HepG2 (cell line): ENCODE results near the gene ARVCF. TPM values are rescaled to one million over a fixed set of nuclear protein-coding genes. Genes with fewer than 3 reads are reported as not detected.

ENCODE experiments used
- ATAC-seq: fragments of 200-7000 bp; cut with Tn5 transposase; 3 replicates; pipeline ENCODE4 v1.9.1; 2020; ENCODE audit warnings: mild to moderate bottlenecking, moderate library complexity
- BruUV-seq: library from RNA; stranded (reverse); fragments of 400-500 nt; replicated peaks from 2 replicates; lab custom pipeline; 2021; lab: Mats Ljungman, UMichigan
- CTCF ChIA-PET: fragments of 300-600 bp; formaldehyde crosslinking; extraction: SDS; loops from one replicate; lab custom pipeline; 2021; ENCODE audit warnings: low total read pairs, inconsistent platforms, low intra/inter-chr PET ratio; lab: Yijun Ruan, JAX
- POLR2A ChIA-PET: fragments of 350-600 bp; sonication (Branson Sonifier 250); formaldehyde crosslinking; loops from one replicate; lab custom pipeline; 2020; ENCODE audit warnings: antibody characterized with exemption, inconsistent platforms; lab: Yijun Ruan, JAX
- DNase-seq: peaks from one replicate; pipeline ENCODE4 v3.0.0-alpha.2; 2015; ENCODE audit warnings: low spot score
- FAIRE-seq: peaks from 3 replicates; lab custom pipeline; 2011; peaks lifted over from hg19 to GRCh38; lab: Jason Lieb, UNC
- H2AFZ ChIP-seq: one replicate; pipeline ENCODE4 v1.6.1; 2011; ENCODE audit warnings: low read length, inconsistent platforms
- H3K27ac ChIP-seq: fragments of 300-600 bp; 3 replicates; pipeline ENCODE4 v1.8.0; 2011; ENCODE audit warnings: mixed run types, mild to moderate bottlenecking, mixed read lengths, low read length, inconsistent platforms; ENCODE audit not compliant: insufficient read depth; ENCODE audit errors: extremely low read length
- H3K27me3 ChIP-seq, 2 experiments: fragments of 200-600 bp in 1 of 2; 2 replicates in 1 of 2; 3 replicates in 1 of 2; pipeline versions ENCODE4 v1.6.0 to v1.8.0; 2011; ENCODE audit warnings: low read length in 2 of 2, mild to moderate bottlenecking in 2 of 2, moderate library complexity in 2 of 2, inconsistent platforms in 1 of 2; ENCODE audit not compliant: insufficient read depth in 2 of 2, control insufficient read depth in 1 of 2
- H3K36me3 ChIP-seq, 2 experiments: fragments of 200-600 bp in 1 of 2; replicated peaks in 1 of 2; 2 replicates in 1 of 2; 3 replicates in 1 of 2; pipeline versions ENCODE4 v1.5.1 to v1.8.0; 2011; ENCODE audit warnings: low read length in 2 of 2, inconsistent platforms in 1 of 2; ENCODE audit not compliant: insufficient read depth in 2 of 2, control insufficient read depth in 1 of 2
- H3K4me1 ChIP-seq: 2 replicates; pipeline ENCODE4 v1.5.1; 2012; ENCODE audit warnings: low read length, inconsistent platforms; ENCODE audit not compliant: insufficient read depth
- H3K4me2 ChIP-seq: 2 replicates; pipeline ENCODE4 v1.6.0; 2011; ENCODE audit warnings: low read depth, low read length, inconsistent platforms
- H3K4me3 ChIP-seq, 3 experiments: fragments of 200-600 bp in 1 of 3; sonication (generic), shearing (Covaris generic) in 1 of 3; replicated peaks in 1 of 3; 2 replicates each; pipeline ENCODE4 v1.5.1; 2011 to 2016; ENCODE audit warnings: low read length in 3 of 3, inconsistent platforms in 2 of 3, low read depth in 2 of 3, mild to moderate bottlenecking in 2 of 3, control low read depth in 1 of 3, mixed read lengths in 1 of 3; ENCODE audit not compliant: insufficient read depth in 1 of 3
- H3K79me2 ChIP-seq: one replicate; pipeline ENCODE4 v1.6.1; 2011; ENCODE audit warnings: low read length, inconsistent platforms; ENCODE audit not compliant: insufficient read depth
- H3K9ac ChIP-seq: 2 replicates; pipeline ENCODE4 v1.6.0; 2011; ENCODE audit warnings: mild to moderate bottlenecking, low read depth, low read length, inconsistent platforms; ENCODE audit not compliant: insufficient read depth
- H3K9me3 ChIP-seq: 2 replicates; pipeline ENCODE4 v1.5.1; 2012; ENCODE audit warnings: mild to moderate bottlenecking, low read length
- H4K20me1 ChIP-seq: 2 replicates; pipeline ENCODE4 v1.6.0; 2011; ENCODE audit warnings: inconsistent platforms, mild to moderate bottlenecking, low read length, moderate library complexity; ENCODE audit not compliant: insufficient read depth
- AGO2 ChIP-seq: fragments of 200-400 bp; formaldehyde crosslinking; optimal IDR thresholded peaks from 2 replicates; pipeline ENCODE3; 2017; ENCODE audit warnings: mild to moderate bottlenecking, low read depth, low read length, moderate library complexity
- FOXA1 ChIP-seq, 2 experiments: fragments of 450-650 bp in 1 of 2; sonication (generic) in 1 of 2; formaldehyde crosslinking in 1 of 2; IDR thresholded peaks; 2 replicates each; pipeline versions ENCODE4 v1.4.0 to v1.6.1; 2016 to 2020; ENCODE audit warnings: missing genetic modification reagents in 1 of 2
- HNRNPL ChIP-seq: fragments of 200-400 bp; formaldehyde crosslinking; IDR thresholded peaks from 2 replicates; pipeline ENCODE4 v1.6.1; 2017; ENCODE audit warnings: mild to moderate bottlenecking, low read depth, low read length
- HOXA7 ChIP-seq: sonication (generic); formaldehyde crosslinking; IDR thresholded peaks from 2 replicates; pipeline ENCODE4 v1.8.1; 2022; ENCODE audit warnings: mild to moderate bottlenecking, missing genetic modification reagents, moderate library complexity
- JUND ChIP-seq: sonication (generic); formaldehyde crosslinking; IDR thresholded peaks from 2 replicates; pipeline ENCODE4 v1.8.0; 2022; ENCODE audit warnings: mild to moderate bottlenecking, missing genetic modification reagents
- PLSCR1 ChIP-seq: sonication (generic); formaldehyde crosslinking; IDR thresholded peaks from 2 replicates; pipeline ENCODE4 v1.5.0; 2020; ENCODE audit warnings: missing genetic modification reagents, mild to moderate bottlenecking, borderline replicate concordance
- RBFOX2 ChIP-seq: fragments of 200-400 bp; formaldehyde crosslinking; IDR thresholded peaks from 2 replicates; pipeline ENCODE4 v1.6.1; 2017; ENCODE audit warnings: low read depth, mild to moderate bottlenecking, low read length
- SP1 ChIP-seq, 2 experiments: fragments of 450-650 bp in 1 of 2; sonication (generic) in 1 of 2; formaldehyde crosslinking in 1 of 2; IDR thresholded peaks; 2 replicates each; pipeline versions ENCODE4 v1.4.0 to v1.6.1; 2016 to 2020; ENCODE audit warnings: missing genetic modification reagents in 1 of 2
- TSC22D2 ChIP-seq: sonication (generic); formaldehyde crosslinking; IDR thresholded peaks from 2 replicates; pipeline ENCODE4 v1.5.1; 2020; ENCODE audit warnings: missing genetic modification reagents, mild to moderate bottlenecking, borderline replicate concordance
- ZNF761 ChIP-seq: sonication (generic); formaldehyde crosslinking; conservative IDR thresholded peaks from 2 replicates; pipeline ENCODE4 v1.4.0; 2020; ENCODE audit warnings: mild to moderate bottlenecking, missing genetic modification reagents
- ZNF772 ChIP-seq: sonication (generic); formaldehyde crosslinking; IDR thresholded peaks from 2 replicates; pipeline ENCODE4 v1.5.0; 2020; ENCODE audit warnings: mild to moderate bottlenecking, missing genetic modification reagents
- ZNF790 ChIP-seq: sonication (generic); formaldehyde crosslinking; IDR thresholded peaks from 2 replicates; pipeline ENCODE4 v1.8.0; 2022; ENCODE audit warnings: missing genetic modification reagents, mild to moderate bottlenecking, borderline replicate concordance
- ZSCAN29 ChIP-seq: sonication (generic); formaldehyde crosslinking; conservative IDR thresholded peaks from 2 replicates; pipeline ENCODE4 v1.4.0; 2020; ENCODE audit warnings: mild to moderate bottlenecking, missing genetic modification reagents
- WGBS: methylation state at CpG from one replicate; pipeline ENCODE4 v1.1.6; 2017; ENCODE audit warnings: low lambda C conversion rate; 5-methylcytosine and 5-hydroxymethylcytosine counted together
- in situ Hi-C: cut with HindIII; loops from 2 replicates; pipeline ENCODE4 v1.10.0; 2017; ENCODE audit warnings: low pct_unique_long_range_greater_than_20kb; ENCODE audit not compliant: extremely low pct_ligation_motif_present
- intact Hi-C: fragments of 100-400 bp; cut with micrococcal nuclease; formaldehyde crosslinking; loops from one replicate; pipeline ENCODE4 v1.10.0; 2022; ENCODE audit not compliant: unreplicated experiment
- polyA plus RNA-seq, 8 experiments: library from polyadenylated mRNA; depleted of rRNA in 3 of 8; stranded (reverse) in 7 of 8; unstranded in 1 of 8; fragments of >200 nt; fragmentation: Illumina TruSeq in 4 of 8; extraction: Trizol in 4 of 8; gene quantifications; 2 replicates each; pipeline versions ENCODE4 v1.2.1 to v1.2.3, GENCODE V29; 2011 to 2016; ENCODE audit warnings: low read depth in 4 of 8, missing spikeins in 1 of 8, mixed read lengths in 1 of 8; ENCODE audit not compliant: insufficient read depth in 1 of 8
- total RNA-seq, 5 experiments: library from RNA; depleted of rRNA; stranded (reverse); fragments of >200 nt; fragmentation: Illumina TruSeq; extraction: Trizol; gene quantifications; 2 replicates each; pipeline ENCODE4 v1.2.3, GENCODE V29; 2016; ENCODE audit warnings: low read depth in 1 of 5
- TF ChIP-seq, protein P1 (sequence below): sonication (generic); formaldehyde crosslinking; IDR thresholded peaks from 2 replicates; pipeline ENCODE4 v1.4.0; 2020; ENCODE audit warnings: mild to moderate bottlenecking, missing genetic modification reagents
- TF ChIP-seq, protein P2 (sequence below): sonication (generic); formaldehyde crosslinking; IDR thresholded peaks from 2 replicates; pipeline ENCODE4 v1.4.0; 2020; ENCODE audit warnings: mild to moderate bottlenecking, missing genetic modification reagents
- TF ChIP-seq, protein P3 (sequence below): sonication (generic); formaldehyde crosslinking; IDR thresholded peaks from 2 replicates; pipeline ENCODE4 v1.5.1; 2020; ENCODE audit warnings: mild to moderate bottlenecking, missing genetic modification reagents, moderate library complexity

The ARVCF gene
- total and polyA plus RNA-seq, 2 of the 13 experiments (the other 11 are each of a cell fraction or from before 2014, with no cell fraction given): 16.4 to 17.7 TPM

DNA sequence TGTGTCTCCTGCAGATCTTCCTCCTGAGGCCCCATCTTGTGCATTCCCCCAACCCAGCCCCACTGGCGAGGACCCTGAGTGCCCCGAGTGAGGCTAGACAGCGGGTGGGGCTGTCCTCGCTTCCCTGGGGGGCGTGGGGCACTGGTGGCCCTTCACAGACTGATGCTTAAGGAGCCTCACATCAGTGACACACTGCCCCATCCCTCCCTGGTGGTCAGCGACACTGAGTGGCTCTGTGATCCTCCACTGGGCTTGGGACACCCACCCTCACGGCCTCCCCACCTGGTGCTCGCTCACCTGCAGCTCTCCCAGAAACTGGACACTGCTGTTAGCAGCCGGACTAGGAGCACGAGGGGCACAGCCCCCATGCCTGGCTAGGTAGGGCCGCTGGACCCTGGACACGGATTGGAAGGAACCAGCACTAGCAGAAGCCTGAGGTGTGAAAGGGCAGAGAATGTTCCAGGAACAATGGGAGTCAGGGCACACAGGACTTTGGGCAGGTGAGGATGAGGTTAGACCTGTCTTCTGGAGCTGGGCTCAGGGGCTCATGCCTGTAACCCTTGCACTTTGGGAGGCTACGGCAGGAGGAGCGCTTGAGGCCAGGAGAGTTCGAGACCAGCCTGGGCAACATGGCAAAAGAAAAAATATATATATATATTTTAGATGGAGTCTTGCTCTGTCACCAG, 51.8 kb downstream of the ARVCF start (continued):
- TF ChIP-seq, protein P1, sequence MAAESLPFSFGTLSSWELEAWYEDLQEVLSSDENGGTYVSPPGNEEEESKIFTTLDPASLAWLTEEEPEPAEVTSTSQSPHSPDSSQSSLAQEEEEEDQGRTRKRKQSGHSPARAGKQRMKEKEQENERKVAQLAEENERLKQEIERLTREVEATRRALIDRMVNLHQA (CRISPR knock-in tag): no peak
- TF ChIP-seq RBFOX2 (peak; percentile 8; the same call in 1 of the 2 replicates), HOXA7 (no peak), ZNF761 (CRISPR knock-in tag) (0 out of 2 replicates have a peak, but pooled peaks have one; percentile 0), AGO2 (peak; percentile 51), ZSCAN29 (CRISPR knock-in tag) (no peak), PLSCR1 (CRISPR knock-in tag) (no peak)

DNA sequence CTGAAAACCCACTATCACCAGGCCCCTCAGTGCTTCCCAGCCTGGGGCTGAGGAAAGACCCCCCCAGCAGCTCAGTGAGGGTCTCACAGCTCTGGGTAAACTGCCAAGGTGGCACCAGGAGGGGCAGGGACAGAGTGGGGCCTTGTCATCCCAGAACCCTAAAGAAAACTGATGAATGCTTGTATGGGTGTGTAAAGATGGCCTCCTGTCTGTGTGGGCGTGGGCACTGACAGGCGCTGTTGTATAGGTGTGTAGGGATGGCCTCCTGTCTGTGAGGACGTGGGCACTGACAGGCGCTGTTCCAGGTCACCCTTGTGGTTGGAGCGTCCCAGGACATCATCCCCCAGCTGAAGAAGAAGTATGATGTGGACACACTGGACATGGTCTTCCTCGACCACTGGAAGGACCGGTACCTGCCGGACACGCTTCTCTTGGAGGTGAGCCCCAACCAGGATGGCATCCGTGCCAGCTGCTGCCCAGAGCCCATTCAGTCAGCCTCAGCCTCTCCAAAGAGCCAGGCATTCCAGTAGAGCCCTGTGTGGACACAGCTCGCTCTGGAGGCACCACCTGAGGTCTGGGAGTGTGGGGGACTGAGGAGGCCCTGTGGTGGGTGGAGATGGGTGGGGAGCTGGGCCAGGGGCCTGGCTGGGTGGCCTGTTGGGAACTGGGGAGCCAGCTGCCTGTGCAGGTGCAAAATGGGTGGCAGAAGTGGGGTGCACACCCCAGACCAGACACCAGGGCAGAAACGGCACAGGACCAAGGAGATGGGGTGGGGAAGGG, 52.6 kb downstream of the ARVCF start:
- no peaks in the 10 kb centered on the region for H3K9me3 ChIP-seq
- no peaks in the 10 kb centered on the region for H3K27me3 ChIP-seq
- H3K79me2 ChIP-seq: peaks cover 12% of the 10 kb centered on the region
- peaks cover 70% of the 10 kb centered on the region for H3K4me1 ChIP-seq
- peak overlapping the region in 1 of 3 experiments; percentile 75; a peak in 2 of 6 replicates for H3K4me3 ChIP-seq
- H3K27ac ChIP-seq: peak overlapping the region; percentile 99
- TSS peak; percentile 7 for BruUV-seq
- peak overlapping the region; percentile 77 for H3K9ac ChIP-seq
- peaks cover 10 to 41% of the 10 kb centered on the region in 2 experiments; a peak in 4 of 5 replicates for H3K36me3 ChIP-seq
- ChIA-PET CTCF (no interaction called here), POLR2A (interaction anchor here (1.6 to 2.0 kb wide), 2 partner anchors 50 to 52 kb away, joined by 6 to 7 read pairs; no protein-coding TSS in a partner anchor)
- no peak for FAIRE-seq
- no peak for ATAC-seq
- no peaks in the 10 kb centered on the region; the same call in 1 of the 2 replicates for H4K20me1 ChIP-seq
- peak overlapping the region; percentile 96 for H3K4me2 ChIP-seq
- H2AFZ ChIP-seq: no peak overlapping the region
- DNase-seq: no peak
- 95% methylated on average over 4 of the region's 12 CpGs for WGBS
- intact Hi-C loops (no loop called here), in situ Hi-C loops (no loop called here)
- no peak for TF ChIP-seq TSC22D2
- TF ChIP-seq ZNF772 (CRISPR knock-in tag): 0 out of 2 replicates have a peak, but pooled peaks have one; percentile 9
- TF ChIP-seq, protein P2, sequence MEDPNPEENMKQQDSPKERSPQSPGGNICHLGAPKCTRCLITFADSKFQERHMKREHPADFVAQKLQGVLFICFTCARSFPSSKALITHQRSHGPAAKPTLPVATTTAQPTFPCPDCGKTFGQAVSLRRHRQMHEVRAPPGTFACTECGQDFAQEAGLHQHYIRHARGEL (CRISPR knock-in tag): no peak
- TF ChIP-seq JUND (CRISPR knock-in tag): no peak
- TF ChIP-seq HNRNPL: peak; percentile 2; the same call in 1 of the 2 replicates
- TF ChIP-seq ZNF790 (CRISPR knock-in tag): no peak
- TF ChIP-seq FOXA1 (IDR thresholded peaks at IDR 0.05): no peak
- no peak for TF ChIP-seq FOXA1 (CRISPR knock-in tag; IDR thresholded peaks at IDR 0.05)
- TF ChIP-seq SP1 (IDR thresholded peaks at IDR 0.05): no peak
- TF ChIP-seq SP1 (CRISPR knock-in tag; IDR thresholded peaks at IDR 0.05): no peak
- TF ChIP-seq, protein P3, sequence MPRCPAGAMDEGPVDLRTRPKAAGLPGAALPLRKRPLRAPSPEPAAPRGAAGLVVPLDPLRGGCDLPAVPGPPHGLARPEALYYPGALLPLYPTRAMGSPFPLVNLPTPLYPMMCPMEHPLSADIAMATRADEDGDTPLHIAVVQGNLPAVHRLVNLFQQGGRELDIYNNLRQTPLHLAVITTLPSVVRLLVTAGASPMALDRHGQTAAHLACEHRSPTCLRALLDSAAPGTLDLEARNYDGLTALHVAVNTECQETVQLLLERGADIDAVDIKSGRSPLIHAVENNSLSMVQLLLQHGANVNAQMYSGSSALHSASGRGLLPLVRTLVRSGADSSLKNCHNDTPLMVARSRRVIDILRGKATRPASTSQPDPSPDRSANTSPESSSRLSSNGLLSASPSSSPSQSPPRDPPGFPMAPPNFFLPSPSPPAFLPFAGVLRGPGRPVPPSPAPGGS (CRISPR knock-in tag): 0 out of 2 replicates have a peak, but pooled peaks have one; percentile 21
